ENCODE measurements around the gene REEP3.
"Not testable (repeated sequence)": the region's sequence is repeated elsewhere in the genome, so short reads cannot be mapped to it uniquely, and the experiment has no call there.

GRCh38 chr10:63665006-63665580, 143.9 kb downstream of the REEP3 start:
- TF ChIP-seq BCL11B (tag by site-specific recombination; IDR thresholded peaks at IDR 0.05; ENCODE audit: low read depth); ZNF350 (tag by site-specific recombination; IDR thresholded peaks at IDR 0.05); PATZ1 (tag by site-specific recombination; IDR thresholded peaks at IDR 0.05); CTCF (tag by site-specific recombination; IDR thresholded peaks at IDR 0.05); ZBTB17 (tag by site-specific recombination; IDR thresholded peaks at IDR 0.05); ZFP3 (tag by site-specific recombination; IDR thresholded peaks at IDR 0.05; ENCODE audit: low read depth); ZNF777 (tag by site-specific recombination; IDR thresholded peaks at IDR 0.05; ENCODE audit: borderline replicate concordance); HOXA7 (CRISPR knock-in tag; IDR thresholded peaks at IDR 0.05; ENCODE audit: borderline replicate concordance): not testable (repeated sequence)
